DND-41 (cell line): ENCODE results near the gene SPATA22.
"Not testable (repeated sequence)": the region's sequence is repeated elsewhere in the genome, so short reads cannot be mapped to it uniquely, and the experiment has no call there.

ENCODE experiments used
- ATAC-seq: fragments of 200-7000 bp; cut with Tn5 transposase; 3 replicates; pipeline ENCODE4 v1.9.1; 2021; ENCODE audit warnings: low read depth; ENCODE audit not compliant: insufficient read depth
- DNase-seq: peaks from one replicate; pipeline ENCODE4 v3.0.0-alpha.2; 2020
- H2AFZ ChIP-seq: 2 replicates; pipeline ENCODE4 v1.6.0; 2012; ENCODE audit warnings: low read depth, low read length
- H3K27ac ChIP-seq: 2 replicates; pipeline ENCODE4 v1.5.1; 2012; ENCODE audit warnings: low read length, inconsistent platforms
- H3K27me3 ChIP-seq: fragments of 200-600 bp; sonication (generic); 2 replicates; pipeline ENCODE4 v1.6.0; 2012; ENCODE audit warnings: low read length, mild to moderate bottlenecking, inconsistent platforms; ENCODE audit not compliant: insufficient read depth, poor library complexity
- H3K36me3 ChIP-seq: 2 replicates; pipeline ENCODE4 v1.5.1; 2012; ENCODE audit warnings: low read length, inconsistent platforms; ENCODE audit not compliant: insufficient read depth
- H3K4me1 ChIP-seq: 2 replicates; pipeline ENCODE4 v1.5.1; 2012; ENCODE audit warnings: mild to moderate bottlenecking, low read length; ENCODE audit not compliant: insufficient read depth
- H3K4me2 ChIP-seq: 2 replicates; pipeline ENCODE4 v1.6.0; 2012; ENCODE audit warnings: mild to moderate bottlenecking, moderate library complexity, low read length, inconsistent platforms; ENCODE audit not compliant: insufficient read depth
- H3K4me3 ChIP-seq, 2 experiments: fragments of 200-600 bp in 1 of 2; shearing (Covaris generic) in 1 of 2; 2 replicates each; pipeline ENCODE4 v1.5.1; 2012 to 2016; ENCODE audit warnings: inconsistent platforms in 2 of 2, low read length in 2 of 2, mild to moderate bottlenecking in 2 of 2, low read depth in 1 of 2, moderate library complexity in 1 of 2
- H3K79me2 ChIP-seq: 2 replicates; pipeline ENCODE4 v1.6.0; 2012; ENCODE audit warnings: low read length, inconsistent platforms; ENCODE audit not compliant: insufficient read depth
- H3K9ac ChIP-seq: 2 replicates; pipeline ENCODE4 v1.6.0; 2012; ENCODE audit warnings: low read depth, mild to moderate bottlenecking, inconsistent platforms, low read length, moderate library complexity
- H3K9me3 ChIP-seq: 2 replicates; pipeline ENCODE4 v1.5.1; 2012; ENCODE audit warnings: low read length, moderate library complexity, mild to moderate bottlenecking, inconsistent platforms; ENCODE audit not compliant: insufficient read depth, severe bottlenecking
- H4K20me1 ChIP-seq: 2 replicates; pipeline ENCODE4 v1.6.0; 2012; ENCODE audit warnings: low read length; ENCODE audit not compliant: insufficient read depth
- CTCF ChIP-seq: IDR thresholded peaks from 2 replicates; pipeline ENCODE4 v1.5.1; 2012; ENCODE audit warnings: borderline replicate concordance, low read length, moderate library complexity, mild to moderate bottlenecking; ENCODE audit not compliant: poor library complexity, severe bottlenecking; ENCODE audit errors: extremely low read depth
- EZH2 ChIP-seq: IDR thresholded peaks from 3 replicates; pipeline ENCODE4 v1.6.1; 2012; ENCODE audit warnings: borderline replicate concordance, low read depth, mild to moderate bottlenecking, moderate library complexity, low read length, inconsistent platforms; ENCODE audit not compliant: severe bottlenecking

Gene SPATA22

GRCh38 chr17:3433741-3434140 lies 37.9 kb downstream of the SPATA22 start, which contains the start of gene OR1E2:
TSS of gene OR1E2 (minus strand) at chr17:3433841. CDS start at chr17:3433841, 0 bp downstream.
- no peaks in the 10 kb centered on the region for H3K79me2 ChIP-seq
- H3K4me1 ChIP-seq, result no peaks in the 10 kb centered on the region
- no peak within 1 kb of the TSS for H3K27ac ChIP-seq
- H4K20me1 ChIP-seq, result no peaks in the 10 kb centered on the region
- TF ChIP-seq EZH2 (no peak), CTCF (no peak)
- ATAC-seq, result no peak
- peaks cover 8% of the 10 kb centered on the region for H3K27me3 ChIP-seq
- H2AFZ ChIP-seq, result no peak within 1 kb of the TSS
- H3K36me3 ChIP-seq, result no peaks in the 10 kb centered on the region
- no peak for DNase-seq
- no peaks in the 10 kb centered on the region for H3K9me3 ChIP-seq
- no peak within 1 kb of the TSS for H3K9ac ChIP-seq
- no peak within 1 kb of the TSS for H3K4me2 ChIP-seq
- no peak within 1 kb of the TSS for H3K4me3 ChIP-seq

- H2AFZ ChIP-seq, result not testable (repeated sequence)
Observed at GRCh38 chr17:3433215-3433614, 38.4 kb downstream of the SPATA22 start.

GRCh38 chr17:3418222-3418621 lies 53.4 kb downstream of the SPATA22 start:
- Histone ChIP-seq H3K27me3 (no peaks in the 10 kb centered on the region), H3K4me3 (no peak overlapping the region), H3K4me1 (no peaks in the 10 kb centered on the region), H2AFZ (no peak overlapping the region), H4K20me1 (no peaks in the 10 kb centered on the region), H3K9ac (no peak overlapping the region), H3K79me2 (no peaks in the 10 kb centered on the region), H3K4me2 (no peak overlapping the region), H3K27ac (no peak overlapping the region), H3K9me3 (no peaks in the 10 kb centered on the region), H3K36me3 (no peaks in the 10 kb centered on the region)
- no peak for ATAC-seq
- no peak for DNase-seq
- TF ChIP-seq CTCF (no peak), EZH2 (no peak)

More at GRCh38 chr17:3433215-3433614, 38.4 kb downstream of the SPATA22 start:
- H3K36me3 ChIP-seq, H3K27me3 ChIP-seq, H3K27ac ChIP-seq, H3K9ac ChIP-seq, H3K79me2 ChIP-seq, H4K20me1 ChIP-seq, H3K4me1 ChIP-seq, H3K9me3 ChIP-seq, H3K4me3 ChIP-seq, H3K4me2 ChIP-seq: not testable (repeated sequence)
- peak; percentile 47 for DNase-seq
- ATAC-seq, result peak; percentile 65; the same call in 2 of the 3 replicates

- H3K36me3 ChIP-seq, result no peaks in the 10 kb centered on the region
- TF ChIP-seq CTCF, result no peak
- TF ChIP-seq EZH2, result no peak
- no peak overlapping the region for H2AFZ ChIP-seq
- no peak for DNase-seq
- no peaks in the 10 kb centered on the region for H3K9me3 ChIP-seq
- no peak overlapping the region for H3K9ac ChIP-seq
- no peak overlapping the region for H3K4me2 ChIP-seq
- H4K20me1 ChIP-seq, result no peaks in the 10 kb centered on the region
- H3K27ac ChIP-seq, result no peak overlapping the region
- no peak overlapping the region for H3K4me3 ChIP-seq
- H3K27me3 ChIP-seq, result no peaks in the 10 kb centered on the region
- ATAC-seq, result no peak
- no peaks in the 10 kb centered on the region for H3K4me1 ChIP-seq
- no peaks in the 10 kb centered on the region for H3K79me2 ChIP-seq
Observed at GRCh38 chr17:3415610-3416009, 56.0 kb downstream of the SPATA22 start.

GRCh38 chr17:3412216-3412615 lies 59.4 kb downstream of the SPATA22 start:
- not testable (repeated sequence) for H3K4me1 ChIP-seq, H3K4me2 ChIP-seq, H3K9me3 ChIP-seq, H3K79me2 ChIP-seq, H3K27me3 ChIP-seq, ATAC-seq, H2AFZ ChIP-seq, H3K36me3 ChIP-seq, H4K20me1 ChIP-seq, H3K27ac ChIP-seq, H3K4me3 ChIP-seq, DNase-seq, H3K9ac ChIP-seq
